KOPT-K1 (cell line): ENCODE results near the gene MCTP2.

Experiments
- H3K27ac ChIP-seq: fragments of 200-600 bp; sonication (generic); 2 replicates; pipeline ENCODE4 v1.5.1; 2016; ENCODE audit warnings: antibody characterized with exemption, mild to moderate bottlenecking, low read depth, low read length; ENCODE audit not compliant: poor library complexity, severe bottlenecking
- H3K36me3 ChIP-seq: fragments of 200-600 bp; sonication (generic); 2 replicates; pipeline ENCODE4 v1.5.1; 2017; ENCODE audit warnings: antibody characterized with exemption, mild to moderate bottlenecking, low read length, moderate library complexity; ENCODE audit not compliant: insufficient read depth
- H3K9me3 ChIP-seq: fragments of 200-600 bp; sonication (generic); 2 replicates; pipeline ENCODE4 v1.5.1; 2017; ENCODE audit warnings: antibody characterized with exemption, low read length, mild to moderate bottlenecking; ENCODE audit not compliant: insufficient read depth, poor library complexity, severe bottlenecking

Gene MCTP2

DNA sequence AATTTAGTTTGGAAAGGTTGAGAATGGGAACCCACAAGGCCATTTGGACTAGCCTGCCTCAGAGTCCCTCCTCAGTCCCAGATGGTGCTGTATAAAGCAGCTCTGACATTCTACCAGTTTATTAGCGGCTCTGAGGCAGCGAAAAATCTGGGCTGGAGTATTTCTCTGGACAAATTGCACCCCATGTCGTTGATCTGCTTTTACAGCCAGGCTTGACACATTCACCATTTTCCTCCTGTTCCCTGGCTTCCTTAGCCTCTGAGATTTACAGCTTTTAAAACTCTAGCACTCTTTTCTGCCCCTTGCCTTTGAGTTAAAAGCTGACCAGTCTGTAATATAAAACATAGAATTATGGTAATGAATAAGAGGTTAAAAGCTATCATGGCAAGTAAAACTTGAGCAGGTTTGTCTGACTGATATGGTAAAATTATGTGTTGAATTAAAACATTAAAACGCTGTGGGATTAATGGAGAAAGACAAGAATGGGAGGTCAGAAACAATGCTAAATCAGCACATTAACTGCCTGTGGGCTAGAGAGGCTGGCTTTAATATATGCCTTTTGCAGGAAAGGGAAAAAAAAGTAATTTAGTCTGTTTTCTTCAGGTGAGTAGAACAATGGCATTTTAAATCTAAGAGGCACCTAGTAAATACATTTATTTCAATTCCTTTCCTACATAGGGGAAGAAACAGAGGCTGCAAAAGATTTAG lies 131.2 kb downstream of the MCTP2 start:
- no peaks in the 10 kb centered on the region for H3K36me3 ChIP-seq
- H3K9me3 ChIP-seq = no peaks in the 10 kb centered on the region
- H3K27ac ChIP-seq = no peak overlapping the region

- H3K9me3 ChIP-seq = no peaks in the 10 kb centered on the region
- H3K27ac ChIP-seq = no peak overlapping the region
- H3K36me3 ChIP-seq = no peaks in the 10 kb centered on the region
Observed at GRCh38 chr15:94363382-94363781, 132.0 kb downstream of the MCTP2 start.

- no peaks in the 10 kb centered on the region for H3K9me3 ChIP-seq
- no peaks in the 10 kb centered on the region for H3K36me3 ChIP-seq
- H3K27ac ChIP-seq = no peak overlapping the region
Observed at GRCh38 chr15:94366781-94367180, 135.4 kb downstream of the MCTP2 start.

GRCh38 chr15:94367726-94368535 lies 136.6 kb downstream of the MCTP2 start:
- Histone ChIP-seq H3K27ac (no peak overlapping the region), H3K9me3 (no peaks in the 10 kb centered on the region), H3K36me3 (no peaks in the 10 kb centered on the region)

DNA sequence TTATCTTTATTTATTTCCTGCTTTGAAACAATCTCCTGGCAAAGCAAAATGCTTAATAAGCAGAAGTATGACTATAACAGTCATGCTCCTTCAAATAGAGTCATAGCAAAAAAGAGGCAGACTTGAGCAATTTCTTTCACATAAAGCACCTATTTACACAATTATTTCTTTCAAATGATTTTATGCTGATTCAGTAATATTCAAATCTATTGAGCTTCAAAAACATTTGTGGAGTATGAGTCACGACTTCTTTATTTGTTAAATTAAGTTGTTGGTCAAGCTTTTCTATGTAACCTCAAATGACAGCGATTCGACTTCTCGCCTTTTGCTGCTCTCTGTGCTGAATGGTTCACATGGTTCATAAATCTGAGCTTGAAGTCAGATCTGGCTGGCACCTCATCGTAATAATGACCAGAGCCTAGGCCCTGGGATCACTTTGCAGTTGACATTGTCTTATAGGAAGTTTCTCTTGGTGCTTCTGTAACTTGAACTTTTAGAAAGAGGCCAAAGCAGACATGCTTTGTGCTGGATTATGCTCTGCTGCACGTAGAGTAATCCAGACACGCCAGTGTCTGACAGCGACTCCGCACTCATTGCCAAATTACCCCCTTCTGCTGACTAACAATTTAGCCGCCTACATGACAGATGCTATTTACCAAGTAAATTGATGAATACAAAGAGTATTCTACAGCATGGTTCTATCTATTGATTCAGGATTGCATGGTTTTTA lies 139.0 kb downstream of the MCTP2 start:
- H3K27ac ChIP-seq = no peak overlapping the region
- no peaks in the 10 kb centered on the region for H3K9me3 ChIP-seq
- H3K36me3 ChIP-seq = no peaks in the 10 kb centered on the region

GRCh38 chr15:94370936-94371285 lies 139.6 kb downstream of the MCTP2 start:
- Histone ChIP-seq H3K27ac (no peak overlapping the region), H3K9me3 (no peaks in the 10 kb centered on the region), H3K36me3 (no peaks in the 10 kb centered on the region)

GRCh38 chr15:94372821-94373220 lies 141.5 kb downstream of the MCTP2 start:
- no peaks in the 10 kb centered on the region for H3K9me3 ChIP-seq
- H3K27ac ChIP-seq = no peak overlapping the region
- H3K36me3 ChIP-seq = no peaks in the 10 kb centered on the region

GRCh38 chr15:94375997-94376396 lies 144.6 kb downstream of the MCTP2 start:
- Histone ChIP-seq H3K36me3 (no peaks in the 10 kb centered on the region), H3K9me3 (no peaks in the 10 kb centered on the region), H3K27ac (no peak overlapping the region)

DNA sequence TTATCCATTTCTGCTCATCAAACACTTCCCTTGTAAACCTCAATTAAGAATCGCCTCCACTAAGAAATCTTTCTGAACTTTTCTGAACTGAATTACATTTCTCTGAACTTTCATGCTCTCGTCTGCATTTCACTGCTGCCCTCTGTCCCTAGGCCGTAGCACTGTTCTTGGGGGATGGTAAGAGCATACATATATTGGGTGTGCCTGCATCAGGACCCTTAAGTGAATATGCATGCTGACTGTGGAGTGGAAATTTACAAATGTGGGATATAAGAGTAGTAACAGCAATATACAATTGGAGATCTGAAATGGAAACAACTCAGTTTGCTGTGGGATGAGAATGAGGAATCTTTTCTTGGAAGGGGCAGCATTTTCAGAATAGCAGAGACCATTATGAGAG lies 148.6 kb downstream of the MCTP2 start:
- Histone ChIP-seq H3K36me3 (no peaks in the 10 kb centered on the region), H3K27ac (no peak overlapping the region), H3K9me3 (no peaks in the 10 kb centered on the region)

GRCh38 chr15:94380798-94381197 lies 149.4 kb downstream of the MCTP2 start:
- H3K9me3 ChIP-seq = no peaks in the 10 kb centered on the region
- H3K36me3 ChIP-seq = no peaks in the 10 kb centered on the region
- H3K27ac ChIP-seq = no peak overlapping the region

DNA sequence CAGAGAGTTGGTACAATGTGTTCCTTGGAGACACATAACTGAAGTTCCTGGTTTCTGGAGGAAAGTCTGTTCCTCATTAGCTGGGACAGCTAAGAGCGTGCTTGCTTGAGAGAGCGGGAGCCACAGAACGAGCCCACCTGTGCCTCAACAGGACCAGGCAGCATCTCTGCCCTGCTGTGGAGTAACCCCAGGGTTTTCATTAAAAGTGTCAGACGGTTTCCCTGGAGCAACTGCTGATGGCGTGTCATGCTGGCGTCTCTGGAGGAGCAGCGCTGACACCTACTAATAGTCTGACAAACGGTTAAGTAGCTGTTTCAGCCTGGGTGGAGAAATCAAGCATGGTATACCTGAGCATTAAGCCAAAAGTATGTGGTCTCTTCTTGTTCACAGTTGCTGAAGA lies 150.0 kb downstream of the MCTP2 start:
- no peaks in the 10 kb centered on the region for H3K9me3 ChIP-seq
- H3K27ac ChIP-seq = no peak overlapping the region
- H3K36me3 ChIP-seq = no peaks in the 10 kb centered on the region

- H3K36me3 ChIP-seq = no peaks in the 10 kb centered on the region
- H3K9me3 ChIP-seq = no peaks in the 10 kb centered on the region
- no peak overlapping the region for H3K27ac ChIP-seq
Observed at GRCh38 chr15:94383041-94383440, 151.7 kb downstream of the MCTP2 start.

- Histone ChIP-seq H3K36me3 (no peaks in the 10 kb centered on the region), H3K27ac (no peak overlapping the region), H3K9me3 (no peaks in the 10 kb centered on the region)
Observed at GRCh38 chr15:94383706-94384105, 152.3 kb downstream of the MCTP2 start.

- Histone ChIP-seq H3K36me3 (no peaks in the 10 kb centered on the region), H3K9me3 (no peaks in the 10 kb centered on the region), H3K27ac (no peak overlapping the region)
Observed at GRCh38 chr15:94385441-94385840, 154.1 kb downstream of the MCTP2 start.

- no peak overlapping the region for H3K27ac ChIP-seq
- no peaks in the 10 kb centered on the region for H3K9me3 ChIP-seq
- no peaks in the 10 kb centered on the region for H3K36me3 ChIP-seq
Observed at GRCh38 chr15:94386351-94386750, 155.0 kb downstream of the MCTP2 start.
